ENCODE results near the gene CD86. TPM values are rescaled to one million over a fixed set of nuclear protein-coding genes. Genes with fewer than 3 reads are reported as not detected.

The CD86 gene
- total and polyA plus RNA-seq, 2 of the 8 experiments (the other 6 are each of a cell fraction or from before 2014, with no cell fraction given) = 0.12 to 0.30 TPM

- TF ChIP-seq CTCF (IDR thresholded peaks at IDR 0.05; ENCODE audit: control extremely low read depth in 1 of 3, insufficient read depth in 1 of 3, low read depth in 1 of 3, low read length in 3 of 3) = no peak
- TF ChIP-seq E2F6 (IDR thresholded peaks at IDR 0.05) = no peak
- TF ChIP-seq RXRA (IDR thresholded peaks at IDR 0.05; ENCODE audit: insufficient read depth, low read depth, low read length) = no peak
- TF ChIP-seq YY1 (IDR thresholded peaks at IDR 0.05; ENCODE audit: low read depth, low read length) = no peak
- TF ChIP-seq TCF12 (IDR thresholded peaks at IDR 0.05; ENCODE audit: low read depth, low read length) = no peak
- no peak for TF ChIP-seq KDM5A (IDR thresholded peaks at IDR 0.05; ENCODE audit: low read length)
- TF ChIP-seq CHD2 (IDR thresholded peaks at IDR 0.05; ENCODE audit: low read length) = no peak
Measured at GRCh38 chr3:122078235-122078935, 23.2 kb downstream of the CD86 start (continued).
